Measurements from ENCODE around the gene TOP1.

Gene TOP1

GRCh38 chr20:41148942-41149341, 120.3 kb downstream of the TOP1 start:
- DNase-seq: no peak

DNA sequence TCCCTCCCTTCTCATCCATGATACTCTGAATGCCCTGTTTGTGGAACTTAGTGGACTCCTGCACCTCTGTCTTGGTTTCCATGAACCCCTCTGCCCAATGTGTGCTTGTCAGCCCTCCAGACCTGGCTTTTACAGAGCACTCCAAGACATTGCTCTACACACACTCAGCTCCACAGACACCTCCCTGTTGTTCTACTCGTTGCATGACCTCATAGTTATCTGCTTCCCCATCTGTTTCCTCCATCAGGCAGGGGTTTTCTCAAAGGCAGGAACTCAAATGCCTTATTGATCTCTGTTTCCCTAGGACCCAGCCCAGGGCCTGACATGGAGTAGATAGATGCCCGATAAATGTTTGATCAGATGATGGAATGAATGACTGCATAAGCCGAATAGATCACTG, 122.0 kb downstream of the TOP1 start:
- no peak for DNase-seq

GRCh38 chr20:41151134-41151869, 122.7 kb downstream of the TOP1 start:
- no peak for DNase-seq

DNA sequence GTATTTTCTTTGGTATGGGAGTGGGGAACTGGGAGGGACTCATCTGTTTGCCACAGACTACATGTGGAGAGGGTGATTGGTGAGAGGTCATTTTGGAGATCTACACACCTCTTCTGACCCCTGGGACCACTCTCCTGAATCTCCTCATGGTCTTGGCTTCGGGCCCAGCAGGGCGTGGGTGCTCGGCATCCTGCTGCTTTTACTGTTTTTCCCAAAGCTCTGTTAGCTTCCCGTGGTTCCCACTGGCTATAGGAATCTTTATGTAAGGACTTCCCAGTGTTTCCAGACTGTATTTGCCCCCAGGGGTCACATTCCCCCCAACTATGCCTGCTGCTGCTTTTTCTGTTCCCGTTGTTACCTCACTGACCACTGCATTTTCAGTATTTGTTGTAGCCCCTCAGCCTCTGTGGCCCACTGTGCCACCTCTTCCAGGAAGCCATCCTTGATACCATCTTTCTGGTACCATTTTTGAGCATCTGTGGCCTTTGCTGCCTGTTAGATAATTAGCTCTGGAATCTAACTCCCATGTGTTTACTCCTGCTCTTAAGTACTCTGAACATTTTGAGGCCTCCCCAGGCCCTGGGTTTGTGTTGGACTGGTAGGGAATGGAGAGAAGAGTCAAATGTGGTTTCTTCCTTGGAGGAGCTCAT, 123.6 kb downstream of the TOP1 start:
- no peak for DNase-seq

- no peak for DNase-seq
These were observed 126.0 kb downstream of the TOP1 start for GRCh38 chr20:41154436-41155176.

- no peak for DNase-seq
These were observed 126.6 kb downstream of the TOP1 start for GRCh38 chr20:41155261-41155660.

DNA sequence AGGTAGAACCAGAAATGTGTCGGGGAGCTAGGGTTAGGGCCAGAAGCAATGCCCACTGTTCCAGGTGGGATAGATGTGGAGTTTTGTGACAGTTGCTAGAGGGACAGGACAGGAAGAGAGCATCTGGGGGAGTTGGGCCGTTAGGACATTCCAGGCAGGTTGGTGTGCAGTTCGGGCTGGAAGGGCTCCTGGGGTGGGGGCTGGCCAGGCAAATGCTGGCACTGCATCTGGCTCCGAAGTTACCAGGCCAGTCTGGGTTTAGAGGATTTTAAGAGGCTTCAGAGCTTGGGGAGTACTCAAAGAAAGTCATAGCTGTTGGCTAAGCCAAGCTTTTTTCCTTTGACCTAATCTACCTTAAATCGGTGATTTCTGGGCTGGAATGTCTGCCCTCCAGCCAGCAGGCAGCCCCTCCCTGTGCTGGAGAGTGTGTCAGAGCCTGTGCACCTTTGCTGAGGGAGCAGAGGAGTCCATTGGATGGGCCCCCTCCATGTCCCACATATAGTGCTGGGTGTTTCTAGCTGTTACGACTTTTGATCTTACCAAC, 129.5 kb downstream of the TOP1 start:
- no peak for DNase-seq

DNA sequence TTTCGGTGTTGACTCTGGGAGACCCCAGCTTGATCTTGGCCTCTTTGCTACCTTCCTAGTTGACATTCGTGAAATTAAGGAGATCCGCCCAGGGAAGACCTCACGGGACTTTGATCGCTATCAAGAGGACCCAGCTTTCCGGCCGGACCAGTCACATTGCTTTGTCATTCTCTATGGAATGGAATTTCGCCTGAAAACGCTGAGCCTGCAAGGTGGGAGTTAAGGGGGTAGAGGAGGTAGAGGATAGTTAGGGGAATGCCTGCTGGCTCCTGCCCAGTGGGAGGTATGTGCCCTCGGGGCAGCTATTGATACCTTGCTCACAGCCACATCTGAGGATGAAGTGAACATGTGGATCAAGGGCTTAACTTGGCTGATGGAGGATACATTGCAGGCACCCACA, 130.9 kb downstream of the TOP1 start:
- no peak for DNase-seq

GRCh38 chr20:41160686-41161085, 132.1 kb downstream of the TOP1 start:
- DNase-seq: no peak

GRCh38 chr20:41161886-41162285, 133.3 kb downstream of the TOP1 start:
- DNase-seq: no peak

DNA sequence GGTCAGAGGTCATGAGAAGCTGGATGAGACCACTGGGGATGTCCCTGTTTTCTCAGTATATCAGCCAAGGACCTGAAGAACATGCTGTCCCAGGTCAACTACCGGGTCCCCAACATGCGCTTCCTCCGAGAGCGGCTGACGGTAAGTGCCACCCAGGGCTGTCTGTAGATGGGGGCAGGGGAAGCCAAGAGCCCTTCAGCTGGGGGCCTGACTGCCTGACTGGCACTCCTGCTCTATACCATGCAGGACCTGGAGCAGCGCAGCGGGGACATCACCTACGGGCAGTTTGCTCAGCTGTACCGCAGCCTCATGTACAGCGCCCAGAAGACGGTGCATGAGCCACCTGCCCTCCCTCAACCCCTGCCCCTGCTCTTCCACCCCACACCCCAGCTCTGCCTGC, 133.8 kb downstream of the TOP1 start:
- no peak for DNase-seq

GRCh38 chr20:41163821-41164220, 135.2 kb downstream of the TOP1 start:
- DNase-seq: no peak

- no peak for DNase-seq
These were observed 136.6 kb downstream of the TOP1 start for GRCh38 chr20:41165001-41165882.

DNA sequence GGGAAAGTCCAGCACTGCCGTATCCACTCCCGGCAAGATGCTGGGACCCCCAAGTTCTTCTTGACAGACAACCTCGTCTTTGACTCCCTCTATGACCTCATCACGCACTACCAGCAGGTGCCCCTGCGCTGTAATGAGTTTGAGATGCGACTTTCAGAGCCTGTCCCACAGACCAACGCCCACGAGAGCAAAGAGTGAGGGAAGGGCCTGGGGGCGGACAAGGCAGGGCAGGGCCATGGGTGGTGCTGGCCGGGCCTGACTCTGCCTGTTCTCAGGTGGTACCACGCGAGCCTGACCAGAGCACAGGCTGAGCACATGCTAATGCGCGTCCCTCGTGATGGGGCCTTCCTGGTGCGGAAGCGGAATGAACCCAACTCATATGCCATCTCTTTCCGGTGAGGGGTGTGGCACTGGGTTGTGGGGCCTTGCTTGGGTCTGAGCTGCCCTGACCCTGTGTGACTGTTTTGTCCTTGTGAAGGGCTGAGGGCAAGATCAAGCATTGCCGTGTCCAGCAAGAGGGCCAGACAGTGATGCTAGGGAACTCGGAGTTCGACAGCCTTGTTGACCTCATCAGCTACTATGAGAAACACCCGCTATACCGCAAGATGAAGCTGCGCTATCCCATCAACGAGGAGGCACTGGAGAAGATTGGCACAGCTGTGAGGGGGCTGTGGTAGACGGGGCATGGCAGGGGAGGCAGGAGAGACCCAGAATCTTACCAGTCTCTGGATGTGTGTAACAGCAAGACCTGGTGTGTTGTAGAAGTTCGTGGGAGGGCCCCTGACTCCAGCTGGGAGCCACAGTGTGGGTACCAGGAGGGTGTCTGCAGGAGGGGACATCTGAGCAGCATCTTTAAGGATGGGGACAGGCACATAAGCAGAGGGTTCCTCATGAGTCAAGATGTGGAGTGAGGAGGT, 137.8 kb downstream of the TOP1 start:
- no peak for DNase-seq

GRCh38 chr20:41167118-41167470, 138.5 kb downstream of the TOP1 start:
- DNase-seq: no peak

DNA sequence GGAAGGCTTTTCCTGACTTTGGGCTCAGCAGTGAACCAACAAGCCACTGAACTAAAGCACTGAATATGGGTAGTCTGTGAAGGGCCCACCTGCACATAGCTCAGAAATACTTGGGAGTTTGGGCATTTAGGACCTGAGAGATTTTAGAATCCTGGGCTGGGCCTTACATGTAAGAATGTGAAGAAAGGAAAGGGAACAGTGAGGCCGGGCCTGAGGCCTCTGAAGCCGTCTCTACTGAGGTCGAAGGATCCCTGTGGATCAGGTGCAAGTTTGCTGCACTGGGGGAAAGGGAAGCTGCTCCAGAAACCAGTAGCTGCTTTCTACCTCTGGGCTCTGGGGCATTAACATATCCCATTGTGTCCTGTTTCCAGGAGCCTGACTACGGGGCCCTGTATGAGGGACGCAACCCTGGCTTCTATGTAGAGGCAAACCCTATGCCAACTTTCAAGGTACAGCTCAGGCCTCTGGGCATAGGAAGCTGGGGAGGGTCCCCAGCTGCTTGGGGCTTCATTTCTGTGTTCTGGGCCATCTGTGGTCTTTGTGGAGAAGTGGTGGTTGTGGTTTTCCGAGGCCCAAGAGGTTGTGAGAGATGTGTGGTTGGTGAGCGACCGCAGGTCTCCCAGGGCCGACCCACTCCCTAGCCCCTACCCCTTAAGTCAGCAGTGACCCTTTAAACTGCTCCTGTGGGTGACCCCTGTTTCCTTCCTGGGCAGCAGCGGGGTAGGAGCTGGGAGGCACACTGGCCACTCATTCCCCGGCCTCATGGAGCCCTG, 139.0 kb downstream of the TOP1 start:
- no peak for DNase-seq

- DNase-seq: no peak
These were observed 139.9 kb downstream of the TOP1 start for GRCh38 chr20:41168281-41169161.

DNA sequence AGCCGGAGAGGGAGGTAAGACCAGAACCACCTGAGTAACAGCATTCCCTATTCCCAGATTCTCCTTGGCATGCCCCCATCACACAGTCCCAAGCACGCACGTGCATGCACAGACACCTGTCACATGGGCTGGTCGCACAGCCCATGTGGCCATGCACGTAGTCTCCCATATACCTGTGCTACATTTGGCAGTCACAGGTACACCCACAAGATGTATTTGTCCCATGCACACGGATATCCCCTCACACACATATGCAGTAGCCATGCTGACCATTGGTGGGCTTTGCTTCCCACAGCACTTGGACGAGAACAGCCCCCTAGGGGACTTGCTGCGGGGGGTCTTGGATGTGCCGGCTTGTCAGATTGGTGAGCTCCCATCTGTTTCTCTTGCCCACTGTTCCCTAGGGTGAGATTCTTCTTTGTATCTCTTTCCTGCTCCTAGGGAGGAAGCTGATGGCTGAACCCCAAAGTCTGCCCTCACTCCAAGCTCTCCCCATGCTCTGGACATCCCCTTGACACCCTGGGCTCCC, 140.6 kb downstream of the TOP1 start:
- DNase-seq: no peak

DNA sequence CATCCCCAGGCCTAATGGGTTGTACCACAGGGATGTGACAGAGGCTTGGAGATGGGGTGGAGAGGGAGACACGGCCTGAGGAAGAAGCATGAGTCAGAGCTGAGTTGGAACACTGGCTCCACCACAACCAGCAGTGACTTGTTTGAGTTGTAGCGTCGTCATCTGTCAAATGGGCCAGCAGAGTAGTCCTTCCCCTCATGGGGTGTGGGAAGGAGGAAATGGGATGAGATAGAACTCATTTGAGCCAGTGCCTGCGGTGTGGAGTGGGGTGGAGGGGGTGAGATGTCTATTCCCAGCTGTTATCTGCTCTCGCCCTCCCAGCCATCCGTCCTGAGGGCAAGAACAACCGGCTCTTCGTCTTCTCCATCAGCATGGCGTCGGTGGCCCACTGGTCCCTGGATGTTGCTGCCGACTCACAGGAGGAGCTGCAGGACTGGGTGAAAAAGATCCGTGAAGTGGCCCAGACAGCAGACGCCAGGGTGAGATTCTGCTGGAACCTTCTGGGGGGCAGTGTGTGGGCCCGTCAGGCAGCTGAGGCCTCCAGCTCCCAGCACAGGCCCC, 141.2 kb downstream of the TOP1 start:
- peak; percentile 1 for DNase-seq
